B cell (primary cell): ENCODE measurements around the gene MYO9B. TPM values are rescaled to one million over a fixed set of nuclear protein-coding genes. Genes with fewer than 3 reads are reported as not detected.
A peak's percentile ranks its signal among the peaks of the same experiment; 100 is the strongest.

Source experiments
- ATAC-seq: fragments of 200-7000 bp; cut with Tn5 transposase; one replicate; pipeline ENCODE4 v1.10.0; 2021; ENCODE audit warnings: low read depth, mild to moderate bottlenecking, moderate number of reproducible peaks, moderate library complexity
- CTCF ChIA-PET: fragments of 350-600 bp; sonication (Branson Sonifier 250); formaldehyde crosslinking; loops from one replicate; lab custom pipeline; 2021; ENCODE audit warnings: antibody characterized with exemption, inconsistent platforms; lab: Charles Lee
- POLR2A ChIA-PET: fragments of 350-600 bp; sonication (Branson Sonifier 250); formaldehyde crosslinking; loops from one replicate; lab custom pipeline; 2021; ENCODE audit warnings: antibody characterized with exemption; lab: Charles Lee
- DNase-seq: peaks from one replicate; pipeline ENCODE4 v3.0.0; 2013
- H2AFZ ChIP-seq: 2 replicates; pipeline ENCODE4 v1.6.1; 2012; ENCODE audit warnings: mild to moderate bottlenecking, low read depth, low read length; ENCODE audit not compliant: insufficient read depth, poor library complexity, severe bottlenecking
- H3K27ac ChIP-seq, 2 donors: 1 replicate in 1 of 2; 2 replicates in 1 of 2; pipeline ENCODE4 v1.5.1; 2012 to 2013; ENCODE audit warnings: low read length in 2 of 2, mild to moderate bottlenecking in 2 of 2, moderate library complexity in 1 of 2
- H3K27me3 ChIP-seq, 4 experiments: fragments of 200-600 bp in 1 of 4; sonication (generic) in 1 of 4; replicated peaks in 1 of 4; 1 replicate in 2 of 4; 2 replicates in 2 of 4; pipeline versions ENCODE4 v1.6.1 to v1.7.0; 2013 to 2016; ENCODE audit warnings: low read length in 3 of 4, mild to moderate bottlenecking in 2 of 4, mixed read lengths in 1 of 4, moderate library complexity in 1 of 4; ENCODE audit not compliant: insufficient read depth in 4 of 4, control insufficient read depth in 3 of 4; ENCODE audit errors: control extremely low read depth in 1 of 4
- H3K36me3 ChIP-seq, 2 experiments: replicated peaks in 1 of 2; 1 replicate in 1 of 2; 2 replicates in 1 of 2; pipeline versions ENCODE4 v1.6.1 to v1.7.1; 2013; ENCODE audit warnings: low read length in 1 of 2; ENCODE audit not compliant: insufficient read depth in 2 of 2, control insufficient read depth in 1 of 2; ENCODE audit errors: control extremely low read depth in 1 of 2, extremely low read depth in 1 of 2
- H3K4me1 ChIP-seq, 2 donors: fragments of 200-600 bp in 1 of 2; sonication (generic) in 1 of 2; 1 replicate in 1 of 2; 2 replicates in 1 of 2; pipeline versions ENCODE4 v1.5.1 to v1.6.1; 2013 to 2017; ENCODE audit warnings: low read length in 2 of 2; ENCODE audit not compliant: control insufficient read depth in 2 of 2, insufficient read depth in 2 of 2
- H3K4me2 ChIP-seq: replicated peaks from 2 replicates; pipeline ENCODE3; 2012; ENCODE audit warnings: mild to moderate bottlenecking, low read depth, low read length; ENCODE audit not compliant: poor library complexity, severe bottlenecking
- H3K4me3 ChIP-seq, 5 experiments: fragments of 200-600 bp in 1 of 5; sonication (generic) in 1 of 5; 1 replicate in 3 of 5; 2 replicates in 2 of 5; pipeline versions ENCODE4 v1.5.1 to v1.7.0; 2011 to 2016; ENCODE audit warnings: low read length in 4 of 5, mild to moderate bottlenecking in 4 of 5, low read depth in 2 of 5, control low read depth in 1 of 5, moderate library complexity in 1 of 5; ENCODE audit not compliant: insufficient read depth in 1 of 5; ENCODE audit errors: control extremely low read depth in 1 of 5, extremely low read depth in 1 of 5
- H3K79me2 ChIP-seq: fragments of 200-600 bp; sonication (generic); one replicate; pipeline ENCODE4 v1.6.0; 2016; ENCODE audit warnings: low read length; ENCODE audit not compliant: control insufficient read depth, insufficient read depth
- H3K9ac ChIP-seq: fragments of 200-600 bp; sonication (generic); 2 replicates; pipeline ENCODE4 v1.6.1; 2017; ENCODE audit warnings: mild to moderate bottlenecking, low read length, moderate library complexity
- H3K9me3 ChIP-seq, 3 donors: one replicate each; pipeline versions ENCODE4 v1.6.1 to v1.7.1; 2013; ENCODE audit warnings: low read length in 2 of 3; ENCODE audit not compliant: control insufficient read depth in 2 of 3, insufficient read depth in 1 of 3; ENCODE audit errors: control extremely low read depth in 1 of 3
- H4K20me1 ChIP-seq: 2 replicates; pipeline ENCODE4 v1.6.0; 2012; ENCODE audit warnings: mild to moderate bottlenecking, low read length; ENCODE audit not compliant: insufficient read depth, control insufficient read depth, poor library complexity, severe bottlenecking
- H3K27ac Mint-ChIP-seq: one replicate; pipeline ENCODE4 v1.8.0; 2021; ENCODE audit warnings: mixed read lengths
- H3K27me3 Mint-ChIP-seq: one replicate; pipeline ENCODE4 v1.8.0; 2021; ENCODE audit warnings: mixed read lengths
- H3K4me1 Mint-ChIP-seq: one replicate; pipeline ENCODE4 v1.8.0; 2021; ENCODE audit warnings: mixed read lengths
- H3K4me3 Mint-ChIP-seq: one replicate; pipeline ENCODE4 v1.8.0; 2021; ENCODE audit warnings: mixed read lengths
- H3K9me3 Mint-ChIP-seq: one replicate; pipeline ENCODE4 v1.8.0; 2022; ENCODE audit warnings: mixed read lengths; ENCODE audit not compliant: insufficient read depth
- EZH2 ChIP-seq: IDR thresholded peaks from 2 replicates; pipeline ENCODE4 v1.6.1; 2012; ENCODE audit warnings: borderline replicate concordance, low read depth, mild to moderate bottlenecking, moderate library complexity, low read length; ENCODE audit not compliant: insufficient read depth, poor library complexity, severe bottlenecking
- WGBS: methylation state at CpG from one replicate; pipeline ENCODE4 v1.1.5; 2013; ENCODE audit warnings: missing lambda C conversion rate; ENCODE audit not compliant: insufficient coverage; 5-methylcytosine and 5-hydroxymethylcytosine counted together
- intact Hi-C: fragments of 100-400 bp; cut with micrococcal nuclease; formaldehyde crosslinking; loops from one replicate; pipeline ENCODE4 v1.10.0; 2022
- polyA plus RNA-seq: library from polyadenylated mRNA; depleted of rRNA; stranded (reverse); fragments of >200 nt; gene quantifications from 2 replicates; pipeline ENCODE4 v1.2.3, GENCODE V29; 2012
- total RNA-seq, 2 donors: library from RNA; stranded (reverse); fragments of 120-200 nt in 1 of 2; gene quantifications; 1 replicate in 1 of 2; 2 replicates in 1 of 2; pipeline versions ENCODE4 v1.2.3 to v1.2.4, GENCODE V29; 2013 to 2022
- TF ChIP-seq, protein P1 (sequence below): fragments of 200-600 bp; IDR thresholded peaks from one replicate; pipeline ENCODE4 v1.8.0; 2022; ENCODE audit warnings: antibody characterized with exemption, mild to moderate bottlenecking

The MYO9B gene
- total and polyA plus RNA-seq, 2 donors (not counting 1 experiment from before 2014, with no cell fraction given): 256 to 273 TPM

DNA sequence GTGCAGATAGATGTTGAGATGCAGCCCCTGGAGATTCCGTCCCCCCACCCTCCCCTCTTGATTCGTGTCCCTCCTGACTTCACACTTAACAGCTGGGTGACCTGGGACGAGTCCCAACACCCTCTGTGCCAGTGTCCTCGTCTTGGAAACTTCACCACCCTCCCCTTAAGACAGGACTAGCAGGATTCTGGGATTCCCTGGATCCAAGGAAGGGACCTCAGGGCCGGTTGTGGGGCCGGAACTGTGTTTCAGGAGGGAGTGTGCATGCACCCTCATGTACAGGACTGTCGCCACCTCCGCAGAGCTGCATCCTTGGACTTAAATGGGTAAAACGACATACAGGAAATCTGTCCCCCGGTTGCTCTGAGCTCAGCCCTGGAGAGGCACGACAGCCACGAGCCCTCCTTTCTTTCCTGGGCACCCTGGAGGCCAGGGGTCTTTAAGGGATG is 990 bp downstream of the MYO9B start:
- Histone ChIP-seq H3K79me2 (peaks cover 92% of the 10 kb centered on the region), H3K27ac (peak overlapping the region in 1 of 2 donors; percentile 88), H3K4me2 (peak overlapping the region; percentile 92), H3K9ac (peak overlapping the region; percentile 91), H3K36me3 (peaks cover 0 to 10% of the 10 kb centered on the region in 2 experiments), H3K4me1 (peaks cover 49 to 78% of the 10 kb centered on the region in 2 donors), H3K4me3 (peak overlapping the region; percentile 62 to 88 (median 78)), H2AFZ (peak overlapping the region; percentile 71), H4K20me1 (peaks cover 59% of the 10 kb centered on the region), H3K9me3 (no peaks in the 10 kb centered on the region), H3K27me3 (no peaks in the 10 kb centered on the region)
- Mint-ChIP-seq H3K9me3 (no peaks in the 10 kb centered on the region), H3K27ac (peak overlapping the region; percentile 99), H3K4me1 (peaks cover 73% of the 10 kb centered on the region), H3K4me3 (peak overlapping the region; percentile 98), H3K27me3 (no peaks in the 10 kb centered on the region)
- TF ChIP-seq, protein P1, sequence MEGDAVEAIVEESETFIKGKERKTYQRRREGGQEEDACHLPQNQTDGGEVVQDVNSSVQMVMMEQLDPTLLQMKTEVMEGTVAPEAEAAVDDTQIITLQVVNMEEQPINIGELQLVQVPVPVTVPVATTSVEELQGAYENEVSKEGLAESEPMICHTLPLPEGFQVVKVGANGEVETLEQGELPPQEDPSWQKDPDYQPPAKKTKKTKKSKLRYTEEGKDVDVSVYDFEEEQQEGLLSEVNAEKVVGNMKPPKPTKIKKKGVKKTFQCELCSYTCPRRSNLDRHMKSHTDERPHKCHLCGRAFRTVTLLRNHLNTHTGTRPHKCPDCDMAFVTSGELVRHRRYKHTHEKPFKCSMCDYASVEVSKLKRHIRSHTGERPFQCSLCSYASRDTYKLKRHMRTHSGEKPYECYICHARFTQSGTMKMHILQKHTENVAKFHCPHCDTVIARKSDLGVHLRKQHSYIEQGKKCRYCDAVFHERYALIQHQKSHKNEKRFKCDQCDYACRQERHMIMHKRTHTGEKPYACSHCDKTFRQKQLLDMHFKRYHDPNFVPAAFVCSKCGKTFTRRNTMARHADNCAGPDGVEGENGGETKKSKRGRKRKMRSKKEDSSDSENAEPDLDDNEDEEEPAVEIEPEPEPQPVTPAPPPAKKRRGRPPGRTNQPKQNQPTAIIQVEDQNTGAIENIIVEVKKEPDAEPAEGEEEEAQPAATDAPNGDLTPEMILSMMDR: no peak
- no peak for TF ChIP-seq EZH2
- WGBS: 0% methylated on average over 12 of the region's 12 CpGs
- ChIA-PET POLR2A (interaction anchor here (0.9 to 1.7 kb wide), 5 partner anchors 32 to 205 kb away, joined by 3 to 8 read pairs (median 3); partner anchors contain the start of genes ANKLE1 and USE1), CTCF (interaction anchor here (0.5 to 3.5 kb wide), 12 partner anchors 10 to 1213 kb away, joined by 3 to 24 read pairs (median 4); no protein-coding TSS in a partner anchor)
- ATAC-seq (no peak), DNase-seq (no peak)
- intact Hi-C loops: loop anchor here (1.0 to 5.0 kb wide), 2 partner anchors 59 to 1496 kb away; partner anchors contain the start of gene UBA52

DNA sequence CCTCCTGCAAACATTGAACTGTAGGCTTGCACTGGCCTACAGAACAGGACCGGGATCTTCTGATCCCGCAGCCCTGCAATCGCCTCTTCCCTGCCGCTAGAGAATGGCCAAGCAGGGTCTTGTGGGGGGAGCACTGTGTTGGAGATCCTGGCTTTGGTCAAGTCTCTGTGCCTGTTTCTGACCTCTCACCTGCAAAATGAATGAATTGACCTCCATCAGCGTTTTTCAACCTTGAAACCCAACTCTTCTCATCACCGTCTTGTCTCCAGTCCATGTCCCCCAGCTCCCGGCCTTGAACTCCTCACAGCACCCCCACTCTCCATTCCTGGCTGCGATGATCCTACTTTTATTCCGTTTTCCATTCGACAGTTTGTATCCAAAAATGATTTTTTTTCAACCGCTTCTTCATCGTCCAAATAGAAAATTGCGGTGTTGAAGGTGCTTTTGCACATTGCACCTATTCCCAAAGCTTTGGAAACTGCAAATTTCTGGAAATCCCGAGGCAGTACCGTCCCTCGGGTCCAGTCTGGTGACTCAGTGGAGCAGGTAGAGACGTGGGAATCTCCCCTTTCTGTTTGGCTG is 2.0 kb downstream of the MYO9B start:
- Histone ChIP-seq H3K27me3 (no peaks in the 10 kb centered on the region), H3K36me3 (peaks cover 0 to 12% of the 10 kb centered on the region in 2 experiments), H2AFZ (no peak overlapping the region), H3K4me1 (peaks cover 59 to 84% of the 10 kb centered on the region in 2 donors), H3K4me2 (peak overlapping the region; percentile 92), H3K27ac (no peak overlapping the region), H4K20me1 (peaks cover 69% of the 10 kb centered on the region), H3K79me2 (peaks cover 92% of the 10 kb centered on the region), H3K4me3 (peak overlapping the region in 1 of 5 experiments; percentile 80), H3K9ac (peak overlapping the region; percentile 91), H3K9me3 (no peaks in the 10 kb centered on the region)
- Mint-ChIP-seq H3K4me1 (peaks cover 81% of the 10 kb centered on the region), H3K27ac (peak overlapping the region; percentile 64), H3K4me3 (peak overlapping the region; percentile 98), H3K9me3 (no peaks in the 10 kb centered on the region), H3K27me3 (no peaks in the 10 kb centered on the region)
- DNase-seq (no peak), ATAC-seq (no peak)
- ChIA-PET CTCF (interaction anchor here (1.2 to 2.2 kb wide), 2 partner anchors 10 to 362 kb away, joined by 3 to 8 read pairs; no protein-coding TSS in a partner anchor), POLR2A (interaction anchor here (1.2 kb wide), 1 partner anchor 31 kb away, joined by 5 read pairs; no protein-coding TSS in a partner anchor)
- WGBS: 89% methylated on average over 14 of the region's 17 CpGs
- intact Hi-C loops: loop anchor here (5.0 kb wide), 1 partner anchor 1495 kb away; the partner anchor contains the start of gene UBA52
- TF ChIP-seq, protein P1: no peak
- no peak for TF ChIP-seq EZH2
